NCI-H2081 treated with DMSO at 0.1 percent for 48 hours (cell line): ENCODE measurements around the gene ITGAV.
"Not testable (repeated sequence)": the region's sequence is repeated elsewhere in the genome, so short reads cannot be mapped to it uniquely, and the experiment has no call there.

ENCODE experiments used
- DNase-seq: peaks from one replicate; lab custom pipeline; 2025; lab: John Stamatoyannopoulos, UW

ITGAV gene

GRCh38 chr2:186589612-186590349 is at the start of gene ITGAV:
ITGAV (plus strand) TSS chr2:186590056; CDS start chr2:186590339, 283 bp downstream.
- DNase-seq: peak; percentile 77

GRCh38 chr2:186540941-186541340 is 48.9 kb upstream of the ITGAV start:
- no peak for DNase-seq

- DNase-seq: no peak
Measured at GRCh38 chr2:186542002-186542401, 47.9 kb upstream of the ITGAV start.

GRCh38 chr2:186543561-186544131 is 46.2 kb upstream of the ITGAV start:
- DNase-seq: no peak

DNA sequence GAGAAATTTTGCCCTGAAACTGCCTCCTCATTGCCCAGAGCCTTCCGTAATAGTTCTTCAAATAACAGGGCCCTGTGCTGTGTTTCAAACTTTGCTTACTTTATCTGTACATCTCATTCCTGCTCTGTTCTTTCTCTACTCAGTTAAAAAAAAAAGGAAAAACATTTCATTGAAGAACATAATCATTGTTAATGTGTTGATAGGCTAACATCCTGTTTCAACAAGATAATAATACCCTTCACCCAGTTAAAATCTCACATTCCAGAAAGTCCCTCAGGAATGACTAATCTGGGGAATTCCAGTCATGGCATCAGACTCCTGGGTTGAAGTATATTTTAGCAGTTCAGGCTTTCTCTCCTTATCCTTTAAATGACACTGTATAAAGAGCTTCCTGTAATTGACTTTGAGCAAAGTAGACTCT is 45.6 kb upstream of the ITGAV start:
- no peak for DNase-seq

DNA sequence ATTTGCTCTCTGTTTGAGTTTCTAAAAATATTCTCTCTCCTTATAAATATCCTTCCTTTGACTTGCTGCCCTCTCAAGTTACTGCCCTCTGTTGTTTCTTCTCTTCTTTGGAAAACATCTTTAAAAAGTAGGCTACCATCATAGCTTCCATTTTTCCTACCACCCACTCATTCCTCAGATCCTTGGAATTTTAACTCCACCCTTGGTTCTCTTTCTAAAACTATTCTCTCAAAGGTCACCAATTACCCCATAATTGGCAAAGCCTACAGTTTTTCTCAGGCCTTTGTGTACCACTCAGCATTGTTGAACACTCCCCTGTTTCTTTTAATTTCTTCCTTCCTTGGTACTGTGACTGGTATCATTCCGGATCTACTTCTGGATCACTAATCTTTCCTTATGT is 43.0 kb upstream of the ITGAV start:
- DNase-seq: no peak

GRCh38 chr2:186551323-186552050 is 38.4 kb upstream of the ITGAV start:
- DNase-seq: no peak

- DNase-seq: no peak
Measured at GRCh38 chr2:186554429-186554828, 35.4 kb upstream of the ITGAV start.

DNA sequence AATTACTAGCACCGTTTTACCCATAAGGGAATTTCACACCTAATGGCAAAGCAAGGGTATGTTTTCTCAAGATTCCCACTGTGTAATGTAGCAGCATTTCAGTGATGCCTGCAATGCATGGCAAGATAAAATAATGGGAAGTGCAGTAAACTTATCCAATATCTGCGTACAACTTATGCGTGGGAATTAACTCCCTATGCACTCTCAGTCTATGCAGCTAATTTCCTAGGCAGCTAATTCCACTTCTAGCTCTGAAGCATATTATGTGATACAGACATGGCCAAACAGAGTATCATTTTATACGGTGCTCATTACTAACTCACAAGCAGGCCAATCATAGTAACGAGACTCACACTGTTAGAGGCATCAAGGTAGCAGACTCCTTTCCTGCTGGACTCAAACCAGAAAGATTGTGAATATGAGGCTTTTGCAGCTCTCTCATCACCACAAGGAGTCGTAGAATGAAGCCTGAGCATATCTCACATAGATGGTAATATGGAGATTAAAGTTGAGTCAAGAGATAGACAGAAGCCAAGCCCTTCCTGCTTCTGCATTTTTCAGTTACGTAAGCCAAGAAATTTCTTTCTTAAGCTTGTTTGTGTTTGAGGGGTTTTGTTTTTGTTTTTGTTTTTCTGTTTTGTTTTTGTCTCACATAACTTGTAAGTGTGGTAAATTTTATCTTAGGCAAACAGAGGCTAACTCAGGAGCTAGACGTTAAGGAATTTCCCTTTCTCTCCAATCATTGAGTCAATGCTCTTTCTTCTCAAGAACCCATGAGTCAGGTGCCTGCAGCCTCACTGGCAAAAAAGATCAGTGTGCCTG is 34.8 kb upstream of the ITGAV start:
- no peak for DNase-seq

DNA sequence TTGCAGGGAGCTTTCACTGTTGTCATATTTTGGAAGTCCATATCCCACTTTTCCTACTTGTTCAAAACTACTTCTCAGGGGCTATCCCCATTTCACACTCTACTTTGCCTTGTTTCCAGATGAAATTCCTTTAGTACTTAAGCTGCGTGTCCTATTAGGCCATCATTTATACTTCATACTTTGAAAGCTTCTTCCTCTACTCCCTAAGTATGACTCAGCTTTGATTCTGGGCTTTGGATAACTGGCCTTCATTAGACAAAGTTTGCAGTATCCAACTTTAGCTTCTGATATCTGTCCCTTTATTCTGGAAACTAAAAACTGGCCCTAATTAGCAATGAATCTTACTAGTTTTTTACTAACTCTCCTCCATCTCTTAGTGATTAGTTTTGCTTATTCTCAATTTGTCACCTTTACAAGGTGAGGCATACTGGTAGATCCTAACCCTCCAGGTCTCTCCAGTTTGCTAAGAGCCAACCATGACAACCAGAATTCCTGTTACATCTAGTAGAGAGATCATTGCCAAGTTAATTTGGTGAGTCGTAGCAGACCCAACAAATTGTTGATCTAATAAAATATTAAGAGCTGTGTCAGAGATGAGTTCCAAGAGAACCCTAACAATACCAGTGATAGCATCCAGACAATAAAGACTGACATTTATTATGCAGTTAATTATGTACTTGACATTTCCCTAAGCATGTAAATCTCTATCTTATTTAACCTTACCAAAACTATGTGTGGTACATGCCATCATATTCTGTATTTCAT is 31.2 kb upstream of the ITGAV start:
- no peak for DNase-seq

- DNase-seq: no peak
Measured at GRCh38 chr2:186559370-186559769, 30.5 kb upstream of the ITGAV start.

- DNase-seq: no peak
Measured at GRCh38 chr2:186559848-186560247, 30.0 kb upstream of the ITGAV start.

DNA sequence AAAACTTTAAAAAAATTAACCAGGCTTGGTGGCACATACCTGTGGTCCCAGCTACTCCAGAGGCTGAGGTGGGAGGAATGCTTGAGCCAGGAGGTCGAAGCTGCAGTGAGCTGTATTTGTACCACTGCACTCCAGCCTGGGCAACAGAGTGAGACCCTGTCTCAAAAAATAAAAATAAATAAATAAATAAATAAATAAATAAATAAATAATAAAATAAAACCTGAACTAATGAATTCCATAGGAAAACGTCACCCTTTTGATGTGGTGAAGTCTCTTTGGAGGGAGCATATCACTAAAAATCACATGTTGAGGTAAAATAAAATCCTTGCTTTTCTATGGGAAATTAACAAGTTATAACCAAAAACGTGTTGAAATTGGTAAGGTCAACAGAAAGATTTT is 29.6 kb upstream of the ITGAV start:
- no peak for DNase-seq

DNA sequence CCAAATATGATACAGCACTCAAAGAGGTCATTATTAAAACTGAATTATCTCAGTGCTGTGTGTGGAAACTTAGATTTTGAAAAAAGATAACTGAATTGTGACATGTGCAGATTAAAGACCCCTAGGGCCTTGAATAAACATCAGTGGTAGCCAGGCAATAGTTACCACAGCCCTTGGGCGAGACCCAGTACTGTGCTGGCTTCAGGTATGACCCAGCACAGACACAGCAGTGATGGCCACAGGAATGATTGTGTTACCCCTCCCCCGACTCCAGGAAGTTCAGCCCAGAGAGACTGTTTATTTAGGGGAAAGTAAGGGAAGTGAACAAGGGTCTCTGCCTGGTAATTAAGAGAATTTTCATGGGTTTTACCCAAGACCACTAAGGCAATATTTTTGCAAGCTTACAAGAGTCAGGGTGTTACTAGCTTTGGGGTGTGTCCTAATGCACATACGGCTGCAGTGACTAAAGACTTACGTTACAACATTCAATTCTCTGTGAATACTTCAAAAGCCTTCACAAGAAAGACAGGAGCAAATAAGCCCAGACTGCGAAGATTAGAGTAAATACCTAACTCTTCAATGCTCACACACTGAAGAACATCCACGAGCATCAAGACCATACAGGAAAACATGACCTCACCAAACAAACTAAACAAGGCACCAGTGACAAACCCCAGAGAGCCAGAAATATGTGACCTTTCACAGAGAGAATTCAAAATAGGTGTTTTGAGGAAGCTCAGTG is 28.2 kb upstream of the ITGAV start:
- no peak for DNase-seq

GRCh38 chr2:186562209-186562578 is 27.7 kb upstream of the ITGAV start:
- DNase-seq: no peak

GRCh38 chr2:186568600-186568999 is 21.3 kb upstream of the ITGAV start:
- DNase-seq: not testable (repeated sequence)

GRCh38 chr2:186569127-186569526 is 20.7 kb upstream of the ITGAV start:
- not testable (repeated sequence) for DNase-seq

DNA sequence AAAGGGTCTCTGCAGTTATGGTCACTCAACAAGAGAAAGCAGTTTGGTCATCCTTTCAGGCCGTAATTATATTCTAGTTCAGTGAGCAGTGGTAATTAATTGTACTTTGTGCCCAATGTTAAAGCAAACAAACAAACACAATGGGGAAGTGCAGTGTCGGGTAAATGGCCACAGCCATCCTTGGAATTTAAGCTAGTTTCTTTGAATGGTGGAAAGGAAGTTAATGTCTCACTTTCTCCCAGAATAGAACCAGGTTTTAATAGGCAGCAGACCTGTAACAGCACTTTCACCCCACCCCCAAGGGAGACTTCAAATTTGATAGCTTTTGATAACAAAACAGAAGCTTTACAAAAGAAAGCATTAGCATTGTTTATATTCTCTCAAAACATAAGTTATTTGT is 20.0 kb upstream of the ITGAV start:
- DNase-seq: no peak

GRCh38 chr2:186570604-186571003 is 19.3 kb upstream of the ITGAV start:
- no peak for DNase-seq

DNA sequence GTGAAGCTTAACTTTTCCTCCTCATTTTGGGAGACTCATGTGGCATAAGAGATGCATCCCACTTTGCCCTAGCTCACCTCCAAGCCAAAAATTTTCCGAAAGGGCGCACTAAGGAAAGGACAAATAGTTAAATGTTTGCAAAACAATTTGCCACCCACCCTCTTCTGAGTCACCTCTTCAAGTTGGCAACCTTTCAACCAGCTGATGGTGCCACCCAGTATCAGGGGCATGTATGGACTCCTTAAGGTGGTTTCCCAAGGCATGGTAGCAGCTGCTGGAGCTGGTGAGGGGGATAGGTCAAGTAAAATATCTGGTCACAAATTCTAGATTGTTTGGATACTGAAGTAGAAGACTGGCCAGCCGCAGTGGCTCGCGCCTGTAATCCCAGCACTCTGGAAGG is 17.2 kb upstream of the ITGAV start:
- no peak for DNase-seq

DNA sequence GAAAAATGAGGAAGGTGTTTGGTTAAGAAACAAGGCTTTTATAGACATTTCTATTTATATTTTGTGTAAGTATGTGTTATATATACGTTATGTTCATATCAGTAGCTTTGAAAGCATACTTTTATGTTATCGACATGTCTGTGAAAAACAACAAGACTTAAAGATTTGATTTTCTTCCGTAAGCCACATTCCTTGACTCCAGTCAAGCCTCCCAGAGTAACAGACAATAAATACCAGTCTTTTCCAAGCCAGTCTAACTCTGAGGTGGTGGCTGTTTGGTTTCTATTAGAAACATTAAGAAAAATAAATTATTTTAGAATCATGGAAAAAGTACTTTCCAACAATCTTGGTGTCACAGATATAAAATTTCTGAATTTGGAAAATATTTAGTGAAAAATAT is 16.3 kb upstream of the ITGAV start:
- no peak for DNase-seq
